HG03342 (cell line): Measurements from ENCODE around the gene ASTN2.

Experiments
- ATAC-seq: cut with Tn5 transposase; IDR thresholded peaks from one replicate; pipeline ENCODE4 v1.9.1; 2021; ENCODE audit warnings: mild to moderate bottlenecking, moderate library complexity; ENCODE audit not compliant: unreplicated experiment

Gene ASTN2

GRCh38 chr9:116379821-116380220 is 1035.0 kb downstream of the ASTN2 start:
- ATAC-seq, result no peak

- ATAC-seq, result no peak
These were observed 1036.0 kb downstream of the ASTN2 start for GRCh38 chr9:116378873-116379272.

DNA sequence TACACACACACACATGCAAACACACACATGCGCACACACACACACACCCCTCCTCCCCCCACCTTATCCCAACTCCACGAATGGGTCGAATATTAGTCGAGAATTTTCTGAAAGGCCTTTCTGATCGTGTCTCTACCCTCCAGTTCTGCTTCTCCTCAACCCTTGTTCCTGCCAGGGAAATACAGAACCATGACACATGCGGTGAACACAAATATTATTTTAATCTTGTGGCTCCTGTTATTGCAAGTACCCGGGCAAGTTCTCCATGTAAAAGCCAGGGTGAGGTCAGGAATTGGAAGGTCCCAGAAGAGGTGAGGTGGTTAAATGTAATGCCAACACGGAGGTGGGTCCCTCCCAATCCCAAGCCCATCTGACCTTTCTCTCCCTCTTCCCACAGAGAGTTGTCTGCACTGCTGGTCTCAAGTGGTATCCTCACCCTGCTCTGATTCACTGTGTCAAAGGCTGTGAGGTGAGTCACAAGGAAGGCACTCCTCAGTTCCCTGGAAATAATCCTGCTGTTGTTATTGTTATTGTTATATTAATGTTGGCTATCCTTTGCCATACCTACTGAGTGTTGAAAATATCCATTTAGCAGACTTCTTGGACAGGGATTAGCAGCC is 1037.6 kb downstream of the ASTN2 start:
- no peak for ATAC-seq
